Activated CD4-positive, alpha-beta T cell treated with anti-CD3 and anti-CD28 coated beads, Interleukin-2, Interleukin-4, amounts not matched to agents 100 ng/mL and 50 ng/mL, durations not matched to agents 16 hours and 8 hours (primary cell): ENCODE results near the gene WWOX.

Experiments used
- DNase-seq: peaks from one replicate; pipeline ENCODE4 v3.0.0-alpha.2; 2020; ENCODE audit warnings: low spot score

WWOX gene

DNA sequence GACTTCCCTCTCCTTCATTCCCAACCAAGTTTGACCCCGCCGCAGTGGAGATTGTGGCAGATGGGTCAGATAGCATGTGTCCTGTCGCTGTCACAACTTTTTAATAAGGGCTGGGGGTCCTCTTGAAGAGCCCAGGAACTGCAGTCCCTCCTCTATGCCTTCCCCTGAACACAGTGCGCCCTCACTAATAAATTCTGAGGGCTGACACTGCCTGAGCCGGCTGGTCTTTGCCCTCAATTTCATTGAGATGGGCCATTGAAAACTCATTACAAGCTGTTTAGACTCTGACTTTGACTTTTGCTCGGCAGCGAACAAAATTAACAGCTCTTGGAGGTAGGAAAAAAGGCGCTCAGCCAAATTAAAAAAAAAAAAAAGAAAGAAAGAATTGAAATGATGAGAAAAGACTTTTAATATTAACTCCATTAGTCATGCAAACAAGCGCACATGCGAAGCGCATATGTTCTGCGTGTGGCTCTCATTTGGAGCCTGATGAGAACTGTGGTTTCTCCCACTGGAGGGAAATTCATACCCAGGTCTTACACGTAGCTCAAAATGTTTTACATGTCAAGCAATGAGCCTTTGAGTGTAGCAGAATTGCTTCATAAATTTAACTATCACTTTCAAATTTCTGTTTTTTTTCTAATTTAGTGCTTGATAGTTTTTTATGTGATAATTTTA, 704.7 kb downstream of the WWOX start:
- no peak for DNase-seq

DNA sequence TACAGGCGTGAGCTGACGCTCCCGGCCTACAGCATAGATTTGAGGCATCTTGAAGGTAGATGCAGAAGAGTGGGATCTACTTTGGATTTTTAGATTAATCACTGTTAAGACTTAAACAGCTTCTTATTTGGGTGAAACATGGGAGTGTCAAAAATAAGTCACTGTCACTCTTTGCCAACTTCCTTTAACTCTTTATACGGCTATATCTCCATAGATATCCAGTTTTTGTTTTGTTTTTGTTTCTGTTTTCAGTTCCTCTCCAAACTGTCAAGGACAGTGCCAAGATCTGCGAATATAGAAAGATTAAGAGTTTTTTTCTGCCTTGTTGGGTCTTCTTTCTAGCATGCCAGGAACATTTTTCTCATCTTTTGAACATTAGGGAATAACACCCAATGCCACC, 706.1 kb downstream of the WWOX start:
- DNase-seq = no peak

DNA sequence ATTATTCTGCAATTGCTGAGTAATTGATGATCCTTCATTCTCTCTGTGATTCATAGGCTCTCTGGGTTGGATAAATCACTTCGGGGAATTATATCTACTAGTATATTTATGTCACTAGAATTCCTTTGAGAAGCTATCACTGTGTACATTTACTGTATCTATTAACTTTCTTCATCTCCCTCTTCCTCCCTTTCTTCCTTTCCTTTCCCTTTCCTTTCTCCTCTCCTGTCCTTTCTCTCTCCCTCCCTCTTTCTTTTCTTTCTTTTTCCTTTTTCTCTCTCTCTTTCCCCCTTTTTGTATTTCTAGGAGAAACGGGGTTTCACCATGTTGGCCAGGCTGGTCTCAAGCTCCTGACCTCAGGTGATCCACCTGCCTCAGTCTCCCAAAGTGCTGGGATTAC, 711.8 kb downstream of the WWOX start:
- no peak for DNase-seq

DNA sequence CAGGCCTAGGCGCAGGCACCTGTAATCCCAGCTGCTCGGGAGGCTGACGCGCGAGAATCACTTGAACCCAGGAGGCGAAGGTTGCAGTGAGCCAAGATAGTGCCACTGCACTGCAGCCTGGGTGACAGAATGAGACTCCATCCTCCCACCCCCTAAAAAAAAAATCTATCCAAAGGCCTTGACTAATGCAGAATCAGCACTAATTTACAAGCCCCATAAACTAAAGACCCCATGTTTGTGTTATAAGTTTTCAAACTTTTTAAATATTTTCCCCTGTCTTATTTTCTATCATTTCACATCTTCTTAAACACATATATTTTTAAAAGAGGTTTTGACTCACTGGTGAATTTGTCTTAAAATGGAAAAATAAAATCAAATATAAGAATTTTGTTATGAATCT, 713.1 kb downstream of the WWOX start:
- no peak for DNase-seq

DNA sequence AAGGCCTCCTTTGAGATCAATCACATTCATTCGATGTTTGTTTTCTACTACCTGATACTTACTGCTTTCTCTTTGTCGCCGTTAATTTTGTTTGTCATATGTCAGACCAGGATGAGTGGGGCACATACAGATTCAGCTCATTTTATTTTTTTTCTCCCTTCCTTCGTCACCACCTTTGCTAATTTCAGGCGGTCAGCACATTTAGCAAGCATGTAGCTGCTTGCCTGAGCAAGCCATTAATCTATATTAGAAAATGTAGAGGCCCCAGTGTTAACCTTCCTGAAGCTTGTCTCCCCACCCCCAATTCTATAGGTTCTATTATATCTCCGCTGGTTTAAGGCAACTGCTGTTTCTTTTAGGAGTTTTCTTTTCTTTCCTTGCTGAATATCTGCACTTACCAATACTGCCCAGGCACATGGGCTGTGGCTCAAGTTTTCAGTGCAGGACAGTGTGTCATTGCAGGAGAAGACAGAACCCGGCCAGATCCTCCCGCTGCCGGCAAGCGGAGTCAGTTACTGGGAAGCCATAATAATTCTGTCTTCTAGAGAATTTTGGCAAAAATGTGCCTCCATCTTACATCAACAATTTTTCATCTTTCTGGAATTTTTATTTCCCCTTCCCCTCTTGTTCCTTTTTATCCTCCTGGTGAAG, 714.3 kb downstream of the WWOX start:
- no peak for DNase-seq

DNA sequence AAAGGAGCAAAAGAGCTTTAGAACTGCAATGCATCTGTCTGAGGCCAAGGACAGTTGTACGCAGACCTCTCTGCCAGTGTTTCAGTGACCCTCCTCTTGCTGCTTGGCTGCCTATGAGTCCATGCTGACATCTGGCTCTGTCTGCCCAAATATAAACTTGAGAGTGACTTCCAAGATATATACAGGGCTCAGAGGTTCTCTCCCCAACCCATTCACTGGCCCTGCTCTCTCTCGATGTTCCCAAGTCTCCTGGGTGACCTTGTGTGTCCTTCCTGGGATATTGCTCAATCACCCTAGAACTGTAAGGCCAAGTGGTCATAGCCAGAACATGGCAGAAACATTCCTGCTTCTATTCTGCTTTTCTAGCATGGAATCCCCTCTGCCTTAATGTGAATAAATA, 716.3 kb downstream of the WWOX start:
- no peak for DNase-seq

DNA sequence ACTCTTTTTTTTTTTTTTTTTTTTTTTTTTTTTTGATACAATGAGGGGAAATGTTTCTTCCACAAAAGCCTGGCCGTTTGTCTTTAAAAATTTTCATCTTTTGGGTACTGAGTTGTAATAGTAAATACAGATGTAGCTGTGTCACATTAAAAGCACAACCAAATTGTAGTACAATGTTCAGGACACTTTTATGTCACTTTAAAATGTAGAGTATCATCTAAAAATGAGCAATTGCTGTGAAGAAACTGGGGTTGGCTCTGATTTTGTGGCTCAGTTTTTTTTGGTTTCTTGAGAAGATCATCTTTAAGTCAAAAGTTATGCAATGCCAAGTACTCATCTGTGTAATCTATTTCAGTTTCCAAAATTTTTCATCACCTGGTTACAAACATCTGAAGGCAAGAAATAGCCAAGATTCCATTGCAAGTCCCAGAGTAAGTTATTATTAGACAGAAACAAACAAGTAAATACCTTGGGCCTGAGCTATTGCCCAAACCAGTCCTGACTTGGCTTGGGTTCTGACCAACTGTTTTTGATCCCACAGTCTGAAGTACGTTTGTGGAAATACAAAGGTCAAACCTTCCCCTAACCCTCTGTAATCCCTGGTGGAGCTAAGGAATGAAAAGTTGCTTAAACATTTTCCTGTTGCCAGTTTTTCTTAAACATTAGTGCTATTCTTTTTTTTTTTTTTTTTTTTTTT, 717.2 kb downstream of the WWOX start:
- no peak for DNase-seq

DNA sequence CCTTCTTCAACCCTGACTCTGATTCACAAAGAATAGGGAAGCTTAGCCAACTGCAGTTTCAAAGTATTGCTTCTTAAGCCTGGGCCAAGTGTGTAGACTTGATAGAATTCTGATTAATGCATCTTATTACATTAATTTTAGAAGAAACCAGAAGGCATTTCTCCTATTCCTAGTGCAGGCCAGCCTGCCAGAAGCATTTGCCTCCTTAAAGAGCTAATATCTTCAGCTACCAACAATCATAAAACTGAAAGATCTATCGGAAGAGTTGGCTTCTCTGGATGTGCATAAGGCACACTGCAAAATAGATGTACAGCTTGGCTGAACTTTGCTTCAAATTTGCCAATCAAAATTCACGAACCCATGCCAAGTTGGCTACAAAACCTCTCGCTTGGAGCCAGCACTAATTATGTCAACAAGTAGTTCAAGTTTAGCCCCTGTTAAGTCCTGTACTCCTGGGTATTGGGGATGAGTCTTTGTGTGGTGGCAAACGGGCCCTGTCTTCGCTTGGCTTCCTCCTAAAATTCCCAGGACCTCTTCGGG, 717.8 kb downstream of the WWOX start:
- no peak for DNase-seq

DNA sequence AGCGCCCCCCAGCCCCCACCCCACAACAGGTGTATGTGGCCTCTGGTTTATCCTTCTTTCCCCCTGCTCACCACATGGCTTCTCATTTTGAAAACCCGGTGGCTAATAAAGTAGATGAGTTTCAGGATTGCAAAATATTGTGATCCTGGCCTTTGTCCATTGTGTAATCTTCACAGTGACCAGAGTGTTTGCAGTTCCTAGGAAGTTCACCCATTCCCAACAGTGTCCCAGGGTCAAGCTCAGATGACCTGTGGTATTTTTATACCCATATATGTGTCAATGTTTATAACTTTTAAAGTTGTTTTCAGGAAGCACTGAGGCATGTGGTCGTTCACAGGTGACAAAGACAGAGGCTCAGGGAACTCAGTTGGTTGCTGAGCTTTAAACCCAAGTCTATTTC, 721.9 kb downstream of the WWOX start:
- no peak for DNase-seq

DNA sequence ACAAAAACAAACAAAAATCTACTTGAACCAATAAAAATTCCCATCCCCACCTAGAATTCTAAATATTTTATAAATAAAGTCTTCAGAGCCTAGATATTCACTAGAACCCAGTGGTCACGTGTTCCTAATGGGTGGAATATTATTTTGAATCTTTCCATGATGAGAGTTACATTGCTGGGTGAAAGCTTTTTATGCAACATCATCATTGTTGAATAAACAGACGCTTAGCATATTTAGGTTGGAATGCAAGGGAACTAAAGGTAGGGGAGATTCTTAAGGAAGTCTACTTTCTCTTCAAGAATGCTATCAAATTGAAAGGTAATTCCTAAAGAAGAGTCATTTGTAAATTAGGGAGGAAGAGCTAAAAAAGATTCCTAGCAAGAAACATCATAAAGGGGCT, 723.1 kb downstream of the WWOX start:
- DNase-seq = no peak

DNA sequence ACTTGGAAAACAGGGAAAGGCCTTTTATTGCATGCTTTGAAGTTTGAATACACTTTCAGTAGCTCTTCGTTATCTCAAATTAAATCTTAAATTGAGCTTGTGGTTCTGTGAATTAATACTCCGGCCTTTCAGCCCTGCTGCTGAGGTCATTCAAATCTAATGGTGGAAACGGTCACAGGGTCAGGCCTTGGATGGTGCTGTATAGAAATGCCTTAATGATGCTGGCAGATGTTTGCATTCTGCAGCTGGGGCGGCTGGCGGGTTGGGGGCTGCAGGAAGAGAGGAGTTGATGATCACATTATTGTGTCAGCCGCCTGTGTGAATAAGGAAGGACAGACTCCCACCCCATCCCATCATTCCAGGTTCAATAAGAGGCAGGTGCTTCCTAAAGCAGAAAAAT, 723.6 kb downstream of the WWOX start:
- no peak for DNase-seq

DNA sequence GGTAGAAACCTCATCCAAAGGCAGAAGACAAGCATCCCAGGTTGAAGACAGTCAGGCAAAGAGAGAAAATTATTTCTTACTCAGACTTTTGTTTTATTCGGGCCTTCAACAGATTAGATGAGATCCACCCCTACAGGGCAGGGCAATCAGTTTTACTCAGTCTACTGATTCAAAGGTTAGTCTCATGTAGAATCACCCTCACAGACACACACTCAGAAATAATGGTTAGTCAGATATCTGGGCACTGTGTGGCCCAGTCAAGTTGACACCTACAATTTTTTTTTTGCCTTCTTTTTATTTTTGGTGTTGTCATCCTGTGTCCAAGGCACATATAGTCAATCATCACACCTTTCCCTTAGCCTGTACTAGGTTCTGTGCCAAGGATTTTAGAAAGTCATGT, 729.8 kb downstream of the WWOX start:
- no peak for DNase-seq

DNA sequence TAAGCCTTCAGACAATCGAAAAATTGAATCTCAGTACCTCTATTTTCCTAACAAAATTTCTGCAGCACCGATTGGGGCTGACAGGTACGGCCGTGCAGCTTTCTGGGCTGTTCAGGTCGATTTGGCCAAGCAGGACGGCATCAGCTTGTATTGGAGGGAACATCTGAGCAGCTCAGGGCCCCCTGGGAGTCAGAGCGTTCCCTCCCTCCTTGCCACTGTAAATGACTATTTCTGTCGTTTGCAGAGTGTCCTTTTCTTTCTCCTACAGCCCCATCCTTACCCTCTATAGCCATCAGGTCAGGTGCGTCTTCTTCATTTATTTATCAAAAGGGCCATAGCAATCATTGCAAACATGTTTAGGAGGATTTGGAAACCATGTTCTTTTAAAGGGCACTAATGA, 731.1 kb downstream of the WWOX start:
- DNase-seq = no peak

DNA sequence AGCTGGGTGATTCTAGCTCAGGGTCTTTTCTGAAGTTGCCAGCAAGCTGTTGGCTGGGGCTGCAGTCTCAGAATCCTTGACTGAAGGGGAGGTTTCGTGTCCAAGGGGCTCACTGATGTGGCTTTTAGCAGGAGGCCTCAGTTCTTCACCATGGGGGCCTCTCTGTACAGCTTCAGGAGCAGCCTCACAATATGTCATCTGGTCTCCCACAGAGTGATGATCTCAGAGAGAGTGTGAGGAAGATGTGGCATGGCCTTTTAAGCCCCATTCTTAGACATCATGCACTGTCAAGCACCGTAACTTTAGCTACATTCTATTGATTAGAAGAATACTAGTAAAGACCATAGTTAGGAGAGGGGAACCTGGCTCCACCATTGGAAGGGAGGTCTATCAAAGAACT, 732.6 kb downstream of the WWOX start:
- DNase-seq = no peak

DNA sequence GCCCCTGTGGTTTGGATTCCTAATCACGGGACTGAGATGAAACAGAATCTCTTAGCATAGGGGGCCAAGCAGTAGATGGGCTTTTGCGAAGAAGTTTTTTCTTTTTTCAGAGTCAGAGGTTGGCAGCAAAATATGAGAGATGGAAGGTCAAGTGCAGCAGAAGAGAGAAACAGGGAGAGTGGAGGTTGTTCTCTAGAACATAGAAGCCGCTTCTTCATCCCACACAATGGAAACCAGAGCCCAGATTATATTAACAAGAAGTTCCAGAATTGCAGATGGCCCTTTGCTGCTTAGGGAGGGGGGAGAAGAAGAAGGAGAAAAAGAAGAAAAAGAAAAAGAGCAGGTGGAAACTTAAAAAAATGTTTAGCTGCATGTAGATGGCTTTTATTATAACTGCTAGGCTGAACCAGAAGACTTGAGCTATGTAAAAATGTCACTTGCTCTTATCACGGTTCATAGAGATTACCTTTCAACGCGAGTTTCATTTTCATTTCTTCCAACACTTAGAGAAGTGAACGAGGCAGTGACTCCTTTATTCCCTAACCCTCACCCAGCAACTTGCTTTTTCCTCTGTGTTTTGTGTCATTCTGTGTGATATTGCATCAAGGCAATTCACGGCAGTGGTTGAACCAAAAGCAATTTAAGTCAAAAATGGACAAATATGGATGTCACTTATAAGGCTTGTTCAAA, 737.5 kb downstream of the WWOX start:
- DNase-seq = peak; percentile 17

DNA sequence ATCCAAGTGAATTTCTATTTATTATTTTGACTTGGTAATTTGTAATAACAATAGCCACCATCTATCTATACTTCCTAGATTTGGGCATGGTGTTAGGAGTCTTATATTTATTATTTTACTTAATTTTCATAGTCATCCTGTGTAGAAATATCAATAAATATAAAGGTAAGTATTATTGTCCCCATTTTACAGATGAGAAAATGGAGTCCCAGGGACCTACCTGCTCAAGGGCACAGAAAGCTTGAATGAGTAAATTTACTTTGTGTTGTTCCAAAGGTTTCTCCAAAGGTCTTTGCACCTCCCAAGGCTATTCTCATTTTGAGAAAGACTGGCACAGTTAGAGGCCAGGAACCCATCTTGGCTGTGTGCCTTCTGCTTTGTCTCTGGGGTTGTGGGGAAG, 738.3 kb downstream of the WWOX start:
- no peak for DNase-seq

DNA sequence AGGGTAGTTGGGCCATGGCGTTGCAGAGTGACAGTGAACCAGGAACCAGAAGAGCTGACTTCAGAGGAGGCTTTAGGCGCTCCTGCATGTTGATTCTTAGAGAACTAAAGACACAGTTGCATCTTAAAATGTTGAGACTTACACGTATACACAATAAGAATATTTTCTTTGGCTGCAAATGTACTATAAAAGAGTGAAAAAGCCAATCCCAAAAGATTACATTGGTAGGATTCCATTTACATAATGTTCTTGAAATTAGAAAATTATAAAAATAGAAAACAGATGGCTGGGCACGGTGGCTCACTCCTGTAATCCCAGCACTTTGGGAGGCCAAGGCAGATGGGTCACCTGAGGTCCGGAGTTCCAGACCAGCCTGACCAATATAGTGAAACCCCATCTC, 738.8 kb downstream of the WWOX start:
- DNase-seq = no peak

DNA sequence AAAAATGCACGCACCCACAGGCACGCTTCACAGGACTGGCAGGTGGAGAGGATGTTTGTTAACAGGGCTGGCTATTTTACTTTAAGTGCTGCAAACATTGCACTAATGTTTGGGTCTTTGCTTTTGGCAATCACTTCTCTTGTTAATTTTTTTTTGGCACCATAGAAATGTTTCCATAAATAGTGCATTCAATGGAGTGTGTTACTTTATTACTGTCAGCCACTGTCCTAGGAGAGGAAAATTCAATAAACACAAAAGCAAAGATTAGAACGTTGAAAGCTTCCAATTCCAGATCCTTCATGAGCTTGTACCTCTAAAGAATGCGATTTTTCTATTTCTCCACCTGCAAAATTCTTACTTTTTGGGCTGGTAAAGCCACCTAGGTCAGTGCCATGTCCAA, 743.5 kb downstream of the WWOX start:
- no peak for DNase-seq

DNA sequence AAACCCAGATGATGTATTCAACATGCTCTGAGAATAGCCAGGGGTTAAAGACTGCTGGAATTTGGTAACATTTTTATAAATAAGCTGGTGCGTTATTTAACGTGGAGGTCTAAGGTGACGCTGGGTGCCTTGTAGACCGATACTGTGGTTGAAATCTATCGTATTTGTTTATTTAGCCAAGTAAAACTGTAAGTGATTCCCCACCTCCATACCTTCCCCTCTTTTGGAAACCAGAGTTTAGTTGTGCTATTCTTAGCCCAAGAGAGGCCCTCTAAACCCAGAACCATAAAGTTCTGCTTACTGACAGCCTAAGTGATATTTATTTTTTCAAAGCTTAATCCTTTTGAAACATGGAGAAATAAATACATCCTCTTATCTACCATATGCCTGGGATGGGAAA, 744.5 kb downstream of the WWOX start:
- DNase-seq = no peak

DNA sequence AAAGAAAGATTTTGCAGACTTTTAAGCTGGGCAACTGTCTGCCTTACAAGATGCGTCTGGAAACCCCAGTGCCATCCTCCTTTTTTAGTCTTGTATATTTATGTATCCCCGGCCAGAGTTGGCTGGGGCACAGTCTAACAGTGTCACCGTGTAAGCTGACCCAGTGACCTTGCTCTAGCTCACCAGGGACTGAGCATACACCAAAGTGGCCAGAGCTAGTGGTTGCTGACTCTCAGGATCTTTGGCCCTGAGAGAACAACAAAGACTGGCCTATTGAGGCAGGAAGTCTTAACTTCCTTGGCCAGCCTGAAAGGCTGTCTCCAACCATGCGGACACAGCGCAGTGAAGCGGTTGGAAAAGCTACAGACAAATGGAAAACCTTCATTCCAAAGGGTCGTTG, 745.2 kb downstream of the WWOX start:
- no peak for DNase-seq

DNA sequence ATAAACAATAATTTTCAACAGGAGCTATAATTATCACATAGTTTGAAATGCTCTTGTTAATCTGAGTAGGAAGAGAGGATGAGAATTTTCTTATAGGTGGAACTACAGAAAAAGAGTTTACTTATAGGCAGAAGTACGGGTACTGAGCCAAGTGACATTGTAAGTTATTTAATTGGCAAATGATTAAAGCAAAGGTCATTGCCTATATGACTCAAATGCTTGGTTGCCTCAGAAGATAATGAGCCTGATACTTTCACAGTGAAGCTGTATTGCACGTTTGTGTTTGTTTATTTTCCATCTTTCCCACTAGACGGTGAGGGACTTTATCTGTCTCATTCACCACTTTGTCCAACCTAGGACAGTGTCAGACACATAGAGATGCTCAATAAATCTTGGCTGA, 751.8 kb downstream of the WWOX start:
- DNase-seq = no peak

DNA sequence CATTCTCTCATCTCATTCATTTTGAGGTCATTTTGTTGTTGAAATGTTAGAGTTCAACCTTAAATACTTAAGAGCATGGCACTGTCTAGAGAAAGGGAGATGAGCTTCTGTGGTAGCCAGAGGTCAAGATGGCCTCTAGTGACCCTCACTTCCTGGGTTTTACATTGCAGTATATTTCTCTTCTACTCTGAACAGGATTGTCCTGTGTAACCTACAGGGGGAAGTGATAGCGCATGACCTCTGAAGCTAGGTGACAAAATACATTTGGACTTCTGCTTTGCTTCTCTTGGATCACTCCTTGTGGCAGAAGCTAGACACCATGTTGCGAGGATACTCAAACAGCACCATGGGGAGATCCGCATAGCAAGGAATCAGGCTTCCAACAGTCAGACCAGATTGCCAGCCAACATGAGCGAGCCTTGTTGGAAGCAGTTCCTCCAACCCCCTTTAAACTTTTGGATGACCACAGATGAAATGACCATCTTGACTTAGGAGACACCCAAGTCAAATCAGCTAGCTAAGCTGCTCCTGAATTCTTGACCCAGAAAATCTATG, 752.7 kb downstream of the WWOX start:
- no peak for DNase-seq

DNA sequence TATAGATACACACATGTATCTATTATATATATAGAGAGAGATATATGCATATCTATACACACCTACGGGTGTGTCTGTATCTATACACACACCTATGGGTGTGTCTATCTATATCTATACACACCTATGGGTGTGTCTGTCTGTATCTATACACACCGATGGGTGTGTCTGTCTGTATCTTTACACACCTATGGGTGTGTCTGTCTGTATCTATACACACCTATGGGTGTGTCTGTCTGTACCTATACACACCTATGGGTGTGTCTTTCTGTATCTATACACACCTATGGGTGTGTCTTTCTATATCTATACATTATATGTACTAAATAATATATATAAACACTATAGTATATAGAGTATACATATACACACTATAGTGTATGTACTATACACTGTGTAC, 762.6 kb downstream of the WWOX start:
- no peak for DNase-seq
